Activated T-helper 1 cell treated with anti-CD3 and anti-CD28 coated beads, Interleukin-12 subunit alpha, Interleukin-12 subunit beta, Interleukin-2, Interleukin-4 antibody, amounts not matched to agents 30 ng/mL and 10 ng/mL and 1 ng/mL, durations not matched to agents 14 hours and 24 hours and 36 hours (primary cell): Measurements from ENCODE around the gene FLRT1. TPM values are rescaled to one million over a fixed set of nuclear protein-coding genes. Genes with fewer than 3 reads are reported as not detected.

Experiments
- total RNA-seq: library from RNA; stranded (reverse); gene quantifications from 2 replicates; pipeline ENCODE4 v1.2.3, GENCODE V29; 2022

Gene FLRT1
- total RNA-seq, 1 donor from 2014 or later = not detected

Other genes starting within 250 kb of the FLRT1 start
- 60.0 and 64.3 TPM in 2 replicates for gene SPINDOC, start 222.5 kb upstream of the FLRT1 start, total RNA-seq
- 44.7 and 46.0 TPM in 2 replicates for gene MARK2, start 196.8 kb upstream of the FLRT1 start, total RNA-seq
- gene RCOR2, start 118.8 kb upstream of the FLRT1 start, total RNA-seq = 0.21 and 0.34 TPM in 2 replicates
- gene NAA40, start 96.9 kb upstream of the FLRT1 start, total RNA-seq = 25.3 and 31.6 TPM in 2 replicates
- gene COX8A, start 61.3 kb upstream of the FLRT1 start, total RNA-seq = 289 and 291 TPM in 2 replicates
- gene OTUB1, start 49.5 kb upstream of the FLRT1 start, total RNA-seq = 104 and 114 TPM in 2 replicates
- 17.4 and 20.2 TPM in 2 replicates for gene MACROD1, start 130.2 kb downstream of the FLRT1 start, total RNA-seq
- 493 and 495 TPM in 2 replicates for gene STIP1, start 150.2 kb downstream of the FLRT1 start, total RNA-seq
- 201 and 211 TPM in 2 replicates for gene FERMT3, start 170.8 kb downstream of the FLRT1 start, total RNA-seq
- gene TRPT1, start 190.3 kb downstream of the FLRT1 start, total RNA-seq = 30.3 and 35.5 TPM in 2 replicates
- gene NUDT22, start 190.3 kb downstream of the FLRT1 start, total RNA-seq = 74.9 and 79.4 TPM in 2 replicates
- gene DNAJC4, start 194.6 kb downstream of the FLRT1 start, total RNA-seq = 18.4 and 19.8 TPM in 2 replicates
- gene VEGFB, start 198.7 kb downstream of the FLRT1 start, total RNA-seq = 55.5 and 60.2 TPM in 2 replicates
- gene FKBP2, start 205.2 kb downstream of the FLRT1 start, total RNA-seq = 32.6 and 34.3 TPM in 2 replicates
- gene PPP1R14B, start 211.0 kb downstream of the FLRT1 start, total RNA-seq = 238 and 248 TPM in 2 replicates
- gene PLCB3, start 215.6 kb downstream of the FLRT1 start, total RNA-seq = 13.4 and 14.2 TPM in 2 replicates
- 30.1 and 38.0 TPM in 2 replicates for gene BAD, start 248.7 kb downstream of the FLRT1 start, total RNA-seq
- 35.3 and 41.8 TPM in 2 replicates for gene GPR137, start 249.9 kb downstream of the FLRT1 start, total RNA-seq